Gastrocnemius medialis (tissue), 4 donors: ENCODE measurements around the gene CNGA4.

Experiments used
- POLR2A ChIP-seq, 2 donors: fragments of 450-650 bp; IDR thresholded peaks; one replicate each; pipeline ENCODE4 v1.6.1; 2017; ENCODE audit warnings: antibody characterized with exemption in 2 of 2, mild to moderate bottlenecking in 2 of 2, moderate library complexity in 2 of 2
- TF ChIP-seq, protein P1 (sequence below), 5 experiments: fragments of 450-650 bp in 3 of 5; fragments of 200-600 bp in 2 of 5; sonication (generic) in 2 of 5; IDR thresholded peaks in 4 of 5; conservative IDR thresholded peaks in 1 of 5; 1 replicate in 4 of 5; 2 replicates in 1 of 5; pipeline ENCODE4 v1.5.1; 2016 to 2019; ENCODE audit warnings: antibody characterized with exemption in 5 of 5, mild to moderate bottlenecking in 3 of 5, moderate library complexity in 3 of 5

GRCh38 chr11:6233984-6234386 lies 4.9 kb upstream of the CNGA4 start:
- TF ChIP-seq, protein P1, sequence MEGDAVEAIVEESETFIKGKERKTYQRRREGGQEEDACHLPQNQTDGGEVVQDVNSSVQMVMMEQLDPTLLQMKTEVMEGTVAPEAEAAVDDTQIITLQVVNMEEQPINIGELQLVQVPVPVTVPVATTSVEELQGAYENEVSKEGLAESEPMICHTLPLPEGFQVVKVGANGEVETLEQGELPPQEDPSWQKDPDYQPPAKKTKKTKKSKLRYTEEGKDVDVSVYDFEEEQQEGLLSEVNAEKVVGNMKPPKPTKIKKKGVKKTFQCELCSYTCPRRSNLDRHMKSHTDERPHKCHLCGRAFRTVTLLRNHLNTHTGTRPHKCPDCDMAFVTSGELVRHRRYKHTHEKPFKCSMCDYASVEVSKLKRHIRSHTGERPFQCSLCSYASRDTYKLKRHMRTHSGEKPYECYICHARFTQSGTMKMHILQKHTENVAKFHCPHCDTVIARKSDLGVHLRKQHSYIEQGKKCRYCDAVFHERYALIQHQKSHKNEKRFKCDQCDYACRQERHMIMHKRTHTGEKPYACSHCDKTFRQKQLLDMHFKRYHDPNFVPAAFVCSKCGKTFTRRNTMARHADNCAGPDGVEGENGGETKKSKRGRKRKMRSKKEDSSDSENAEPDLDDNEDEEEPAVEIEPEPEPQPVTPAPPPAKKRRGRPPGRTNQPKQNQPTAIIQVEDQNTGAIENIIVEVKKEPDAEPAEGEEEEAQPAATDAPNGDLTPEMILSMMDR (IDR thresholded peaks at IDR 0.05 in 4 of 5, conservative IDR thresholded peaks at IDR 0.05 in 1 of 5) = no peak
- TF ChIP-seq POLR2A (IDR thresholded peaks at IDR 0.05) = no peak
